Activated naive CD8-positive, alpha-beta T cell treated with anti-CD3 and anti-CD28 coated beads, Interleukin-2, amount 50 U/mL, for 24 hours (primary cell): ENCODE measurements around the gene SMYD3.
"Not testable (repeated sequence)": the region's sequence is repeated elsewhere in the genome, so short reads cannot be mapped to it uniquely, and the experiment has no call there.

Source experiments
- ATAC-seq: fragments of 150-1000 bp; cut with Tn5 transposase; one replicate; pipeline ENCODE4 v1.10.0; 2021
- DNase-seq: peaks from one replicate; pipeline ENCODE4 v3.0.0; 2021
- H3K27ac Mint-ChIP-seq: one replicate; pipeline ENCODE4 v1.8.0; 2021; ENCODE audit warnings: mild to moderate bottlenecking, mixed read lengths
- H3K27me3 Mint-ChIP-seq: one replicate; pipeline ENCODE4 v1.8.0; 2021; ENCODE audit warnings: mixed read lengths
- H3K36me3 Mint-ChIP-seq: one replicate; pipeline ENCODE4 v1.8.0; 2021; ENCODE audit warnings: low read depth, mixed read lengths
- H3K4me1 Mint-ChIP-seq: one replicate; pipeline ENCODE4 v1.8.0; 2021; ENCODE audit warnings: mixed read lengths
- H3K4me3 Mint-ChIP-seq: one replicate; pipeline ENCODE4 v1.8.0; 2021; ENCODE audit warnings: mild to moderate bottlenecking, moderate library complexity, mixed read lengths
- H3K9me3 Mint-ChIP-seq: one replicate; pipeline ENCODE4 v1.8.0; 2021; ENCODE audit warnings: mixed read lengths

Gene SMYD3

DNA sequence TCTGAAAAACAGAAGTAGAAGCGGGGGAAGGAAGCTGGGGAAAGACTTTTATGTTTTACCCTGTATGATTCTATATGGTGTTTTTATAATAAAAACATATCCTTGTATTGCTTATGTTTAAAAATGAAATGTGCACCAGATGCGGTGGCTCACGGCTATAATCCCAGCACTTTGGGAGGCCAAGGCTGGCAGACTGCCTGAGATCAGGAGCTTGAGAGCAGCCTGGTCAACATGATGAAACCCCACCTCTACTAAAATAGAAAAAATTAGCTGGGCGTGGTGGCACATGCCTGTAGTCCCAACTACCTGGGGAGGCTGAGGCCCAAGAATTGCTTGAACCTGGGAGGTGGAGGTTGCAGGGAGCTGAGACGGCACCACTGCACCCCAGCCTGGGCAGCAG, 155.4 kb downstream of the SMYD3 start:
- no peak for DNase-seq
- Mint-ChIP-seq H3K9me3 (peaks cover under 1% of the 10 kb centered on the region), H3K36me3 (peaks cover 33% of the 10 kb centered on the region), H3K27me3 (no peaks in the 10 kb centered on the region), H3K4me3 (no peak overlapping the region), H3K4me1 (no peaks in the 10 kb centered on the region), H3K27ac (no peak overlapping the region)
- no peak for ATAC-seq

DNA sequence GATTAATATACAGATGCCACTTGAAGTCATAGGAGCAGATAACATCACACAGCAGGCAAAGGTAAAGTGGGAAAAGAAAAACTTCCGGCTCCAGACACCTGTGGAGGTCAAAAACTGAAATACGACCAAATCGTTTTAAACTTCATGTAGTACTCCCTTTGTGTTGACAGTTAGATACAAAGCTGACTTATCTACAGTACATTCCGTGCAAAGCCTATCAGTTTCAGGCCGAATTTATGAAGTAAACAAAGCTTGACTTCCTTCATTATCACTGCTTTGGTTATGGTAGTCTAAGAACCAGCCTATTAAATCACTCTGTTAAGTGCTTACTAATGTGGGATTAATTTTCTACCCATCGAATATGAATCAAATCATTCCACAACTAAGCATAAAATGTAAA, 156.3 kb downstream of the SMYD3 start:
- H3K9me3 Mint-ChIP-seq, result peaks cover 8% of the 10 kb centered on the region
- peaks cover 40% of the 10 kb centered on the region for H3K36me3 Mint-ChIP-seq
- ATAC-seq (no peak), DNase-seq (no peak)
- no peak overlapping the region for H3K27ac Mint-ChIP-seq
- H3K4me3 Mint-ChIP-seq, result no peak overlapping the region
- H3K4me1 Mint-ChIP-seq, result no peaks in the 10 kb centered on the region
- H3K27me3 Mint-ChIP-seq, result no peaks in the 10 kb centered on the region

DNA sequence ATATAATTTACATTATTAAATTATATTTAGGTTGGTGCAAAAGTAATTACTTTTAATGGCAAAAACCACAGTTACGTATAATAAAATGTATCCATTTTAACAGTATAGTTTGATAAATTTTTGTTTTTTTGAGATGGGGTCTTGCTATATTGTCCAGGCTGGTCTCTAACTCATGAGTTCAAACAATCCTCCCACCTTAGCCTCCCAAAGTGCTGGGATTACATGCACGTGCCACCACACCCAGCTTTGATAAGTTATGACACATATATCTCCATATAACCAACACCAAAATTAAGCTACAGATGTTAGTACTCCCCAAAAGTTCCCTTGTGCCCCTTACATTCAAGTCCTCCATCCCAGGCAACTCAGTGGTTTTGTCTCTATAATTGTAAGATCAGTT, 163.1 kb downstream of the SMYD3 start:
- DNase-seq (no peak), ATAC-seq (no peak)
- no peak overlapping the region for H3K4me3 Mint-ChIP-seq
- H3K9me3 Mint-ChIP-seq, result peaks cover 18% of the 10 kb centered on the region
- H3K36me3 Mint-ChIP-seq, result peaks cover 34% of the 10 kb centered on the region
- no peak overlapping the region for H3K27ac Mint-ChIP-seq
- H3K27me3 Mint-ChIP-seq, result no peaks in the 10 kb centered on the region
- peaks cover 11% of the 10 kb centered on the region for H3K4me1 Mint-ChIP-seq

DNA sequence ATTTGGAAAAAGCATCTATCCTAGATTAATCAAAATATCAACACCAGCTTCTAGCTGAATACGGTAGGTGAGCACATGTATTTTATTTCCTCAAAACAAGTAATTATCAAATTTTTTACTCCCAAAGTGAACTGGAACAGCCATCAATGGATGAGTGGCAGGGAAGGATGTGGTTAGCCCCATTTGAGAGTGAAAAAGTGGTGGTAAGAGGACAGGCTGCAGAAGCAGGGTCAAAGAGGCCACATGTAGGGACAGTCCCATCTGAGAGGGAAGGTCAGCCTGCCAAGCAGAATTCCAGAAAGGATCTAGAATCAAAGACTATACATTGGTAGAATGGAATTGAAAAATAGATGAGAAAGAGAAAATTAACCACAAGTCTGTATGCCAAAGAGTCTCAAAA, 163.8 kb downstream of the SMYD3 start:
- Mint-ChIP-seq H3K36me3 (peaks cover 31% of the 10 kb centered on the region), H3K27ac (no peak overlapping the region)
- no peak for ATAC-seq

DNA sequence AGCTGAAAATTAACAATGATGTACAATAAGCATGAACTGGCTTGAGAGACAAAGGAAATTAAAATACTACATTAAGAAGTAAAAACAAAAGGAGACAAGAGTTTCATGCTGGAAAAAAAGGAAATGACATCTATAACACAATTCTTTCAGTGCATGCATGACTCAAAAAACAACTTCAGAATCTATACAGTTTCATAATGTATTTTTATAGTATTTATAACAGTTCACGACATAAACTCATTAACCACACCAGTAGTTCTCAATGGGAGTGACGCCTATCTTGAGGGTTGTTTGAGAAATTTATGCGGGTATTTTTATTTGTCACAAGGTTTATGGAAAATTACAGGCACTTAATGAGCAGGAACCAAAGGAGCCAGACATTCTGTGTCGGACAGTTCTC, 168.5 kb downstream of the SMYD3 start:
- peaks cover 34% of the 10 kb centered on the region for H3K4me1 Mint-ChIP-seq
- ATAC-seq (no peak), DNase-seq (no peak)
- H3K27me3 Mint-ChIP-seq, result no peaks in the 10 kb centered on the region
- H3K9me3 Mint-ChIP-seq, result peaks cover 4% of the 10 kb centered on the region
- no peak overlapping the region for H3K4me3 Mint-ChIP-seq
- peaks cover 20% of the 10 kb centered on the region for H3K36me3 Mint-ChIP-seq
- no peak overlapping the region for H3K27ac Mint-ChIP-seq

More for the DNA sequence above, 163.8 kb downstream of the SMYD3 start:
- no peaks in the 10 kb centered on the region for H3K27me3 Mint-ChIP-seq
- H3K4me1 Mint-ChIP-seq, result peaks cover 18% of the 10 kb centered on the region
- H3K4me3 Mint-ChIP-seq, result no peak overlapping the region
- H3K9me3 Mint-ChIP-seq, result peaks cover 18% of the 10 kb centered on the region
- no peak for DNase-seq

DNA sequence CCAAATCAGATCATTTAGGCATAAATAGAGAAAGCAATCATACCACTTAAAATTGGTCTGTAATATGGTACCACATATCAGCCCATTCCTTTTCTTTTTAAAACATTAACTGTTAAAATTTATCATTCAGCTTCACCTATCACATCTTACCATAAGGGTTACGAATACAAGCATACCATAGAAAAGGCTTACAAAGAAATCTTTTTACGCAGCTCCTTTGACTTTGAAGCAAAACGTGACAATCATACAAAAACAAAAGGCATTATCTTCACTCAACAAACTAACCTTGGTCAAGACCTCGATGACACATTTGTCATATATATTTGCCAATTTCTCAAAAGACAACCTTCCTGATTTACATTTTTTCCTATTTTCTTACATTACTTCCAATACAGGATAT, 169.0 kb downstream of the SMYD3 start:
- Mint-ChIP-seq H3K27me3 (no peaks in the 10 kb centered on the region), H3K36me3 (peaks cover 24% of the 10 kb centered on the region), H3K27ac (no peak overlapping the region), H3K9me3 (peaks cover 4% of the 10 kb centered on the region), H3K4me1 (peaks cover 33% of the 10 kb centered on the region), H3K4me3 (no peak overlapping the region)
- DNase-seq (no peak), ATAC-seq (no peak)

DNA sequence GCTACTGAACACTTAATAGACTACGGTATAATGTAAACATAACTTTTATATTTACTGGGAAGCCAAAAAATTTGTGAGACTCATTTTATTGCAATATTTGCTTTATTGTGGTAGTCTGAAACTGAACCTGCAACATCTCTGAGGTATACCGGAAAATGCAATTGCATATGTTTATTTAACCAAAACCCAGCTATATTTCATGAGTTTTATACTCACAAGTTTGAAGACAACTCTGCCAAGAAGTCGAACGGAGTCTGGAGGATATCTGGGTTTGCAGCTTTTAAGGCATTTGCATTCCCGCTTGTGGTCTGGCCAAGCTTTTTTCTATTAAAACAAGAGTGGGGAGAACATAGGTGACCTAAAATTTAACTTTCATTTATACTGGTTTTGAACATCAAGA, 171.9 kb downstream of the SMYD3 start:
- Mint-ChIP-seq H3K36me3 (peaks cover 40% of the 10 kb centered on the region), H3K9me3 (peaks cover 9% of the 10 kb centered on the region), H3K27ac (no peak overlapping the region), H3K27me3 (no peaks in the 10 kb centered on the region), H3K4me1 (peaks cover 59% of the 10 kb centered on the region), H3K4me3 (no peak overlapping the region)
- DNase-seq (no peak), ATAC-seq (no peak)

DNA sequence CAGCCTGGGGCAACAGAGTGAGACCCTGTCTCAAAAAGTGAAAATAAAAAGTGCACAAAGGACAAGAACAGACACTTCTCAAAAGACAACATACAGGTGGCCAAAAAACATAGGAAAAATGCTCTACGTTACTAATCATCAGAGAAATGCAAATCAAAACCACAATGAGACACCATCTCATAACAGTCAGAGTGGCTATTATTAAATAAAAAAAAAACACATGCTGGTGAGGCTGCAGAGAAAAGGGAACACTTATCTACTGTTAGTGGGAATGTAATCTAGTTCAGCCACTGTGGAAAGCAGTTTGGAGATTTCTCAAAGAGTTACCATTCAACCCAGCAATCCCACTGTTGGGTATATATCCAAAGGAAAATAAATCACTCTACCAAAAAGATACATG, 173.2 kb downstream of the SMYD3 start:
- H3K9me3 Mint-ChIP-seq, result peaks cover 13% of the 10 kb centered on the region
- DNase-seq (no peak), ATAC-seq (no peak)
- no peak overlapping the region for H3K27ac Mint-ChIP-seq
- H3K4me3 Mint-ChIP-seq, result no peak overlapping the region
- peaks cover 49% of the 10 kb centered on the region for H3K36me3 Mint-ChIP-seq
- H3K27me3 Mint-ChIP-seq, result no peaks in the 10 kb centered on the region
- peaks cover 66% of the 10 kb centered on the region for H3K4me1 Mint-ChIP-seq

DNA sequence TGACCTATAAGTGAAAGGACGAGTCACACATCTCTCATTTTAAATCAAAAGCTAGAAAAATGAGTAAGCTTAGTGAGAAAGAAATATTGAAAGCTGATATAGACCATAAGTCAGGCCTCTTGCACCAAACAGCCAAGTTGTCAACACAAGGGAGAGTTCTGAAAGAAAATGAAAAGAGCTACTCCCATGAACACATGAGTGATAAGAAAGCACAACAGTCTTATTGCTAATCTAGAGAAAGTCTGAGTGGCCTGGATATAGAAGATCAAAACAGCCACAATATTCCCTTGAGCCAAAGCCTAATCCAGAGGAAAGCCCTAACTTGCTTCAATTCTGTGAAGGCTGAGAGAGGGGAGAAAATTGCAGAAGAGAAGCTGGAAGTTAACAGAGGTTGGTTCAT, 175.0 kb downstream of the SMYD3 start:
- Mint-ChIP-seq H3K4me3 (no peak overlapping the region), H3K9me3 (peaks cover 17% of the 10 kb centered on the region), H3K27ac (peak overlapping the region; percentile 64), H3K36me3 (peaks cover 55% of the 10 kb centered on the region), H3K4me1 (peaks cover 52% of the 10 kb centered on the region), H3K27me3 (no peaks in the 10 kb centered on the region)
- DNase-seq (no peak), ATAC-seq (peak; percentile 60)

DNA sequence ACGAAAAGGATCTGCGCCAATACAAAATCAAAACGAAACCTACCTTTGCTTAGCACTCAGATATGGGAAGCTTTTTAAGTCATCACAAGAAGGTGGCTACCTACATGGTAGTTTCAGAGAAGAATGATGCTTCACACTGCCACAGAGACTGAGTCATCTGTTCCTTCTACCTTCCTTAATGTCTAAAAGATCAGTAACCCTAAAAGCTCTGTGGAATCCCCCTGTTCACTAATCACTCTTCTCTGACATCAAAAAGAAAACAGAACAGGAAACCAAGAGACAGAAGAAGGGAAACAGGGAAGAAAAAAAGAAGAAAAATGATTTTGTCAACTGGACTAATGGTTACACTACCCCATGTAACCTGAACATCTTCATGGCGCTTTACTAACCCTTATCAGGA, 177.2 kb downstream of the SMYD3 start:
- Mint-ChIP-seq H3K27ac (peak overlapping the region; percentile 44), H3K36me3 (peaks cover 59% of the 10 kb centered on the region), H3K9me3 (peaks cover 13% of the 10 kb centered on the region), H3K4me1 (peaks cover 52% of the 10 kb centered on the region), H3K4me3 (peak overlapping the region; percentile 18), H3K27me3 (no peaks in the 10 kb centered on the region)
- DNase-seq (peak; percentile 5), ATAC-seq (peak; percentile 97)

DNA sequence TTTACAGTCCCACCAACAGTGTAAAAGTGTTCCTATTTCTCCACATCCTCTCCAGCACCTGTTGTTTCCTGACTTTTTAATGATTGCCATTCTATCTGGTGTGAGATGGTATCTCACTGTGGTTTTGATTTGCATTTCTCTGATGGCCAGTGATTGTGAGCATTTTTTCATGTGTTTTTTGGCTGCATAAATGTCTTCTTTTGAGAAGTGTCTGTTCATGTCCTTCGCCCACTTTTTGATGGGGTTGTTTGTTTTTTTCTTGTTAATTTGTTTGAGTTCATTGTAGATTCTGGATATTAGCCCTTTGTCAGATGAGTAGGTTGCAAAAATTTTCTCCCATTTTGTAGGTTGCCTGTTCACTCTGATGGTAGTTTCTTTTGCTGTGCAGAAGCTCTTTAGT, 177.8 kb downstream of the SMYD3 start:
- H3K27me3 Mint-ChIP-seq, DNase-seq, ATAC-seq: not testable (repeated sequence)
- Mint-ChIP-seq H3K9me3 (peaks cover 13% of the 10 kb centered on the region), H3K27ac (peak overlapping the region; percentile 44), H3K4me3 (peak overlapping the region; percentile 18), H3K36me3 (peaks cover 59% of the 10 kb centered on the region), H3K4me1 (peaks cover 49% of the 10 kb centered on the region)

DNA sequence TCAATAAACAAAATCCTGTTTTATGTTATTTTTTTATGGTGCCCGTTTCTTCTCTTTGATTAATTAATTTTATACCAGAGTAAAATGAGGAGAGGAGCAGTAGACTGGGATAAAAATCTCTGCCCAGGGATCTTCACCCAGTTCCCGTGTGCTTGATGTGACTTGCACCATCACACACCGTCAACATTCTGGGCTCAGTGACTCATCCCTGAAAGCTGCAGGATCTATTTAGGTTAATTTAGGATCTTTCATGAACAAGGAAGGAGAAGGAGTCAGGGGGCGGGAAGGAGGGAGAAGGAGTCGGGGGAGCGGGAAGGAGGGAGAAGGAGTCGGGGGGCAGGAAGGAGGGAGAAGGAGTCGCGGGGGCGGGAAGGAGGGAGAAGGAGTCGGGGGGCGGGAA, 182.4 kb downstream of the SMYD3 start:
- H3K4me3 Mint-ChIP-seq, result no peak overlapping the region
- DNase-seq, result no peak
- no peak overlapping the region for H3K27ac Mint-ChIP-seq
- peaks cover 29% of the 10 kb centered on the region for H3K36me3 Mint-ChIP-seq
- H3K27me3 Mint-ChIP-seq, result no peaks in the 10 kb centered on the region
- ATAC-seq, result no peak
- peaks cover 6% of the 10 kb centered on the region for H3K4me1 Mint-ChIP-seq
- peaks cover 6% of the 10 kb centered on the region for H3K9me3 Mint-ChIP-seq

DNA sequence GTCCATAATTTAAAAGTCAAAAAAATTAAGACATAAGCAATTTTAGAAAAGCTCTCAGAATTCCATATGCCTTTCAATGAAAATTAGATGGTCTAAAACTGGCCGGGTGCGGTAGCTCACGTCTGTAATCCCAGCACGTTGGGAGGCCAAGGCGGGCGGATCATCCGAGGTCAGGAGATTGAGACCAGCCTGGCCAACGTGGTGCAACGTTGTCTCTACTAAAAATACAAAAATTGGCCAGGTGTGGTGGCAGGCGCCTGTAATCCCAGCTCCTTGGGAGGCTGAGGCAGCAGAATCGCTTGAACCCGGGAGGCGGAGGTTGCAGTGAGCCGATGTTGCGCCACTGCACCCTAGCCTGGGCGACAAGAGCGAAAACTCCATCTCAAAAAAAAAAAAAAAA, 183.0 kb downstream of the SMYD3 start:
- not testable (repeated sequence) for H3K9me3 Mint-ChIP-seq, H3K4me3 Mint-ChIP-seq, ATAC-seq, H3K27me3 Mint-ChIP-seq, H3K4me1 Mint-ChIP-seq, H3K27ac Mint-ChIP-seq, DNase-seq
- H3K36me3 Mint-ChIP-seq, result peaks cover 24% of the 10 kb centered on the region

DNA sequence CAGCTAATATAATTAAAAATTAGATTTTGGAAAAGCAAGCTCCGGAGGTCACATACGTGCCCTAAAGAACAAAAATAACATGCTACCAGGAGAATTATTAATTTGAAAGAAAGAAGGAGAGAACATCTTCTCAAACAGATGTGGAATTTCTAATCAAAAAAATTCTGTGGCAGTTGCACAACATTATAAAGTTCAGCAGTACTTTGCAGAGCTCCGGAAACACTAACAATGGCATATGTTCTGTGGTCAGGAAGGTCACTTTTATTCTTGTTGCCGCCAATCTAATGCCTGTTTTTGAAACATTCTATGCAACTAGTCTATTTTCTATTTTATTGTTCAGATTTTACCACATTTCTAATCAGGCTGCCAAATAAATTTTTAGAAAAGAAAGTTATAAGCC, 186.8 kb downstream of the SMYD3 start:
- DNase-seq, result no peak
- no peaks in the 10 kb centered on the region for H3K9me3 Mint-ChIP-seq
- H3K4me3 Mint-ChIP-seq, result no peak overlapping the region
- ATAC-seq, result no peak
- H3K27me3 Mint-ChIP-seq, result no peaks in the 10 kb centered on the region
- H3K4me1 Mint-ChIP-seq, result peaks cover 2% of the 10 kb centered on the region
- H3K27ac Mint-ChIP-seq, result no peak overlapping the region
- H3K36me3 Mint-ChIP-seq, result peaks cover 13% of the 10 kb centered on the region

DNA sequence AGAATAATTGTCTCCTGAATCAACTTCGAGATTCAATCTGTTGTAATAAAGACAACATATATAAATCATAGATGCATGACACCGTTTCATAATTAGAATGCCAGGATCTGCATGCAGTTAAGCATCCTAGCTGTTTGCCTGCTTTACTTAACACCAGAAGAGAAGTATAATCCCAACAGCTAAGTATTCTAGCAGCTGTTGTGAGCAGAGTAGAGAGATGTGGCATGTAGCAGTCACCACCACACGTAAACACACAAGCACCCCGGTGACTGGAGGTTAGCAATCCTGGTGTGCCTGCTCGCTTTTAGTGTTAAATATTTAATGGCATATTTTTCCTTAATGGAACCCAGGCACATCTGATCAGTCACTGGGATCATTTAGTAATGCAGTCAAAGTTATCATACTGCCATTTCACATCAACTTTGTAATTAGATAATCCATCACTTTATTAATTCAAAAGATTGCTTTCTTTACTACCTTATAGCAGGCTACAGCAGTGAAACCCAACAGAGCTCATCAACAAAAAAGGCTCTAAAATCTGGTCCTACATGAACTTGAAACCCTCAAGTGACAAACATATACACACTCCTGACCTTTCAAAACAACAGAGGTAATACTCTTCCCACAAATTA, 187.9 kb downstream of the SMYD3 start:
- Mint-ChIP-seq H3K36me3 (peaks cover 12% of the 10 kb centered on the region), H3K4me3 (no peak overlapping the region), H3K27me3 (no peaks in the 10 kb centered on the region), H3K9me3 (no peaks in the 10 kb centered on the region), H3K27ac (no peak overlapping the region), H3K4me1 (peaks cover 2% of the 10 kb centered on the region)
- DNase-seq (no peak), ATAC-seq (no peak)

DNA sequence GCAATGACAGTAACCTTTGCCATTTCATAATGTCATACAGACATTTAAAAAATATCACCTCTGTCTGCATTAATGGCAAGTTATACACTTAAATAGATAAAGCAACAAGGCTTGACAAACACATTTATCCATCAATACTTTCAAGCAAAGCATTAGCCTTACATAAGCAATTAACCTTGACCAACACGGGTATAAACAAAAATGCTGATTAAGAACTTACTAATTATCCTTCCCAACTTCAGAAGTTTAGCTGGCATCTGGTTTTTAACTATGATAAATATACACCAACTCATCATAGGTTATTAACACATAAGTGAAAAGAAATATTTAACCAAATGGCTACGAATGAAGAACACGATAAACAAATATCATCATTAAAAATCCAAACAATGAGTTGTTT, 188.5 kb downstream of the SMYD3 start:
- peaks cover 2% of the 10 kb centered on the region for H3K4me1 Mint-ChIP-seq

More for the DNA sequence above, 188.5 kb downstream of the SMYD3 start:
- Mint-ChIP-seq H3K4me3 (no peak overlapping the region), H3K27ac (no peak overlapping the region), H3K27me3 (no peaks in the 10 kb centered on the region), H3K36me3 (peaks cover 10% of the 10 kb centered on the region), H3K9me3 (no peaks in the 10 kb centered on the region)
- DNase-seq, result no peak
- ATAC-seq, result no peak
